ENCODE results near the gene DNPH1. TPM values are rescaled to one million over a fixed set of nuclear protein-coding genes. Genes with fewer than 3 reads are reported as not detected.
A peak's percentile ranks its signal among the peaks of the same experiment; 100 is the strongest.

Gene DNPH1
- total and polyA plus RNA-seq, 9 of the 15 experiments (the other 6 are each of a cell fraction or from before 2014, with no cell fraction given), result 7.3 to 300 (median 68.7) TPM

GRCh38 chr6:43181942-43182860, 47.1 kb downstream of the DNPH1 start, which contains the start of gene CUL9 (continued):
- TF ChIP-seq ZNF282 (CRISPR knock-in tag; IDR thresholded peaks at IDR 0.05) (no peak), BRCA1 (IDR thresholded peaks at IDR 0.05) (no peak), BRCA1 (CRISPR knock-in tag; IDR thresholded peaks at IDR 0.05) (no peak), CBX1 (IDR thresholded peaks at IDR 0.05; ENCODE audit: low read depth) (peak; percentile 90), SP2 (IDR thresholded peaks at IDR 0.05; ENCODE audit: extremely low read depth, low read depth, low read length, poor library complexity, severe bottlenecking) (peak; percentile 19), CEBPG (CRISPR knock-in tag; IDR thresholded peaks at IDR 0.05) (peak; percentile 60), CEBPG (tag; conservative IDR thresholded peaks at IDR 0.05 in 1 of 2, IDR thresholded peaks at IDR 0.05 in 1 of 2) (no peak), ETV5 (CRISPR knock-in tag; IDR thresholded peaks at IDR 0.05; ENCODE audit: low read depth) (peak; percentile 68; the same call in 1 of the 2 replicates), ETS2 (tag; IDR thresholded peaks at IDR 0.05; ENCODE audit: borderline replicate concordance, poor library complexity, severe bottlenecking) (no peak), YBX1 (IDR thresholded peaks at IDR 0.05) (no peak), CCAR2 (IDR thresholded peaks at IDR 0.05; ENCODE audit: low read depth, low read length) (no peak), ZNF212 (CRISPR knock-in tag; IDR thresholded peaks at IDR 0.05) (no peak), MYC (IDR thresholded peaks at IDR 0.05; ENCODE audit: low read depth, low read length) (peak; percentile 93), MYC (CRISPR knock-in tag; IDR thresholded peaks at IDR 0.05; ENCODE audit: borderline replicate concordance, low read depth) (no peak; the same call in 1 of the 2 replicates), PTTG1 (tag; IDR thresholded peaks at IDR 0.05; ENCODE audit: low read depth) (no peak), MYNN (IDR thresholded peaks at IDR 0.05) (no peak; the same call in 1 of the 2 replicates), MYNN (CRISPR knock-in tag; IDR thresholded peaks at IDR 0.05) (no peak), GTF2F1 (IDR thresholded peaks at IDR 0.05; ENCODE audit: low read depth, low read length) (peak; percentile 64; the same call in 1 of the 2 replicates), TEAD2 (tag; IDR thresholded peaks at IDR 0.05) (no peak)
- TF ChIP-seq, protein P1, sequence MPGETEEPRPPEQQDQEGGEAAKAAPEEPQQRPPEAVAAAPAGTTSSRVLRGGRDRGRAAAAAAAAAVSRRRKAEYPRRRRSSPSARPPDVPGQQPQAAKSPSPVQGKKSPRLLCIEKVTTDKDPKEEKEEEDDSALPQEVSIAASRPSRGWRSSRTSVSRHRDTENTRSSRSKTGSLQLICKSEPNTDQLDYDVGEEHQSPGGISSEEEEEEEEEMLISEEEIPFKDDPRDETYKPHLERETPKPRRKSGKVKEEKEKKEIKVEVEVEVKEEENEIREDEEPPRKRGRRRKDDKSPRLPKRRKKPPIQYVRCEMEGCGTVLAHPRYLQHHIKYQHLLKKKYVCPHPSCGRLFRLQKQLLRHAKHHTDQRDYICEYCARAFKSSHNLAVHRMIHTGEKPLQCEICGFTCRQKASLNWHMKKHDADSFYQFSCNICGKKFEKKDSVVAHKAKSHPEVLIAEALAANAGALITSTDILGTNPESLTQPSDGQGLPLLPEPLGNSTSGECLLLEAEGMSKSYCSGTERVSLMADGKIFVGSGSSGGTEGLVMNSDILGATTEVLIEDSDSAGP (CRISPR knock-in tag; IDR thresholded peaks at IDR 0.05), result peak; percentile 81
- TF ChIP-seq, protein P2, sequence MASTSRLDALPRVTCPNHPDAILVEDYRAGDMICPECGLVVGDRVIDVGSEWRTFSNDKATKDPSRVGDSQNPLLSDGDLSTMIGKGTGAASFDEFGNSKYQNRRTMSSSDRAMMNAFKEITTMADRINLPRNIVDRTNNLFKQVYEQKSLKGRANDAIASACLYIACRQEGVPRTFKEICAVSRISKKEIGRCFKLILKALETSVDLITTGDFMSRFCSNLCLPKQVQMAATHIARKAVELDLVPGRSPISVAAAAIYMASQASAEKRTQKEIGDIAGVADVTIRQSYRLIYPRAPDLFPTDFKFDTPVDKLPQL (IDR thresholded peaks at IDR 0.05; ENCODE audit: extremely low read depth, insufficient read length), result no peak
- TF ChIP-seq, protein P3, sequence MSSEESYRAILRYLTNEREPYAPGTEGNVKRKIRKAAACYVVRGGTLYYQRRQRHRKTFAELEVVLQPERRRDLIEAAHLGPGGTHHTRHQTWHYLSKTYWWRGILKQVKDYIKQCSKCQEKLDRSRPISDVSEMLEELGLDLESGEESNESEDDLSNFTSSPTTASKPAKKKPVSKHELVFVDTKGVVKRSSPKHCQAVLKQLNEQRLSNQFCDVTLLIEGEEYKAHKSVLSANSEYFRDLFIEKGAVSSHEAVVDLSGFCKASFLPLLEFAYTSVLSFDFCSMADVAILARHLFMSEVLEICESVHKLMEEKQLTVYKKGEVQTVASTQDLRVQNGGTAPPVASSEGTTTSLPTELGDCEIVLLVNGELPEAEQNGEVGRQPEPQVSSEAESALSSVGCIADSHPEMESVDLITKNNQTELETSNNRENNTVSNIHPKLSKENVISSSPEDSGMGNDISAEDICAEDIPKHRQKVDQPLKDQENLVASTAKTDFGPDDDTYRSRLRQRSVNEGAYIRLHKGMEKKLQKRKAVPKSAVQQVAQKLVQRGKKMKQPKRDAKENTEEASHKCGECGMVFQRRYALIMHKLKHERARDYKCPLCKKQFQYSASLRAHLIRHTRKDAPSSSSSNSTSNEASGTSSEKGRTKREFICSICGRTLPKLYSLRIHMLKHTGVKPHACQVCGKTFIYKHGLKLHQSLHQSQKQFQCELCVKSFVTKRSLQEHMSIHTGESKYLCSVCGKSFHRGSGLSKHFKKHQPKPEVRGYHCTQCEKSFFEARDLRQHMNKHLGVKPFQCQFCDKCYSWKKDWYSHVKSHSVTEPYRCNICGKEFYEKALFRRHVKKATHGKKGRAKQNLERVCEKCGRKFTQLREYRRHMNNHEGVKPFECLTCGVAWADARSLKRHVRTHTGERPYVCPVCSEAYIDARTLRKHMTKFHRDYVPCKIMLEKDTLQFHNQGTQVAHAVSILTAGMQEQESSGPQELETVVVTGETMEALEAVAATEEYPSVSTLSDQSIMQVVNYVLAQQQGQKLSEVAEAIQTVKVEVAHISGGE (CRISPR knock-in tag; IDR thresholded peaks at IDR 0.05), result peak in 1 of 3 experiments; percentile 82; a peak in 2 of 6 replicates
